ENCODE results near the gene CFAP99.

The CFAP99 gene

GRCh38 chr4:2393353-2394270 lies 25.1 kb upstream of the CFAP99 start:
- DNase-seq, result no peak

GRCh38 chr4:2394528-2394927 lies 24.2 kb upstream of the CFAP99 start:
- no peak for DNase-seq

- DNase-seq, result no peak
Measured at GRCh38 chr4:2395038-2395437, 23.7 kb upstream of the CFAP99 start.

- DNase-seq, result no peak
Measured at GRCh38 chr4:2395584-2395983, 23.2 kb upstream of the CFAP99 start.

GRCh38 chr4:2396781-2397368 lies 21.9 kb upstream of the CFAP99 start:
- no peak for DNase-seq

GRCh38 chr4:2397596-2398379 lies 21.0 kb upstream of the CFAP99 start:
- DNase-seq, result no peak

- no peak for DNase-seq
Measured at GRCh38 chr4:2399216-2399615, 19.5 kb upstream of the CFAP99 start.

GRCh38 chr4:2399631-2400190 lies 19.0 kb upstream of the CFAP99 start:
- no peak for DNase-seq

GRCh38 chr4:2400841-2401609 lies 17.7 kb upstream of the CFAP99 start:
- no peak for DNase-seq

- no peak for DNase-seq
Measured at GRCh38 chr4:2401610-2401983, 17.2 kb upstream of the CFAP99 start.

- DNase-seq, result no peak
Measured at GRCh38 chr4:2402048-2402842, 16.5 kb upstream of the CFAP99 start.

GRCh38 chr4:2402941-2403340 lies 15.8 kb upstream of the CFAP99 start:
- DNase-seq, result no peak

GRCh38 chr4:2406406-2406805 lies 12.3 kb upstream of the CFAP99 start:
- DNase-seq, result no peak

GRCh38 chr4:2406920-2407319 lies 11.8 kb upstream of the CFAP99 start:
- no peak for DNase-seq

- no peak for DNase-seq
Measured at GRCh38 chr4:2407991-2408342, 10.8 kb upstream of the CFAP99 start.

- no peak for DNase-seq
Measured at GRCh38 chr4:2408401-2408958, 10.3 kb upstream of the CFAP99 start.

- no peak for DNase-seq
Measured at GRCh38 chr4:2408976-2409375, 9.8 kb upstream of the CFAP99 start.

- no peak for DNase-seq
Measured at GRCh38 chr4:2409381-2409783, 9.4 kb upstream of the CFAP99 start.

GRCh38 chr4:2411786-2412510 lies 6.8 kb upstream of the CFAP99 start:
- DNase-seq, result no peak

- no peak for DNase-seq
Measured at GRCh38 chr4:2412534-2412884, 6.2 kb upstream of the CFAP99 start.

Measured in NCI-H446 (cell line).